ENCODE results near the gene SNTB2.

Gene SNTB2

GRCh38 chr16:69348222-69348621, 161.3 kb downstream of the SNTB2 start:
- Histone ChIP-seq H3K4me3 (ENCODE audit: low read depth in 1 of 2, low read length in 2 of 2) (no peak overlapping the region), H3K27me3 (ENCODE audit: low read depth, low read length) (no peaks in the 10 kb centered on the region), H3K27ac (ENCODE audit: low read length) (no peak overlapping the region), H3K4me1 (ENCODE audit: control insufficient read depth in 1 of 2, insufficient read depth in 2 of 2, low read length in 2 of 2) (no peaks in the 10 kb centered on the region), H3K9me3 (ENCODE audit: control insufficient read depth in 1 of 2, low read length in 2 of 2) (no peaks in the 10 kb centered on the region), H3K36me3 (ENCODE audit: control insufficient read depth in 1 of 2, insufficient read depth in 2 of 2, low read length in 2 of 2) (peaks cover 4 to 21% of the 10 kb centered on the region in 2 donors)

GRCh38 chr16:69349536-69349935, 162.6 kb downstream of the SNTB2 start:
- H3K9me3 ChIP-seq (ENCODE audit: control insufficient read depth in 1 of 2, low read length in 2 of 2): no peaks in the 10 kb centered on the region
- H3K36me3 ChIP-seq (ENCODE audit: control insufficient read depth in 1 of 2, insufficient read depth in 2 of 2, low read length in 2 of 2): peaks cover 3 to 21% of the 10 kb centered on the region in 2 donors
- H3K27ac ChIP-seq (ENCODE audit: low read length): no peak overlapping the region
- H3K27me3 ChIP-seq (ENCODE audit: low read depth, low read length): no peaks in the 10 kb centered on the region
- no peak overlapping the region for H3K4me3 ChIP-seq (ENCODE audit: low read depth in 1 of 2, low read length in 2 of 2)
- no peaks in the 10 kb centered on the region for H3K4me1 ChIP-seq (ENCODE audit: control insufficient read depth in 1 of 2, insufficient read depth in 2 of 2, low read length in 2 of 2)

DNA sequence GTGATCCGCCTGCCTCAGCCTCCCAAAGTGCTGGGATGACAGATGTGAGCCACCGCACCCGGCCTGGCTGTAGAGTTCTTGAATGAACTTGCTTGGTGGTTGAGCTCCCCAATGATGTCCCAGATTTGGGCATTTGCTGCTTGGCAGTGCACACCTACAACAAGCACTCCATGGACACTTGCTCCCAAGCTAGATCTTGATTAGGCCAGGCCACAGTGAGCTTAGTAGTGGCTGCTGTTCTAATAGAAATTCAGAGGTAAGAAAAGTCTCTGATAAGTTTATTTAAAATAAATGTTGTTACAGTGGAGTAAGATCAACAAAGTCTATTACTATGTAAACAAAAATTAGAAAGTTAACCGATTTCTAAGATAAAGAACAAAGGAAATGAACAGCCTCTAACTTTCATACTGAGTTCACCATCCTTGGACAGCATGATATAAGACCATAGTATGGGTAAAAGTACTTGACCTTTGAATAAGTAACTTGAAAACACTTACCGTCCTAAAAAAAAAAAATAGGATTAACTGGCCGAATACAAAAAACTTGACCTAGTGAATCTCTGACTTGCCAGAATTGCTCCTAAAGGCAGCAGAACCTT, 163.7 kb downstream of the SNTB2 start:
- Histone ChIP-seq H3K36me3 (ENCODE audit: control insufficient read depth in 1 of 2, insufficient read depth in 2 of 2, low read length in 2 of 2) (peaks cover 8 to 31% of the 10 kb centered on the region in 2 donors), H3K4me3 (ENCODE audit: low read depth in 1 of 2, low read length in 2 of 2) (no peak overlapping the region), H3K4me1 (ENCODE audit: control insufficient read depth in 1 of 2, insufficient read depth in 2 of 2, low read length in 2 of 2) (no peaks in the 10 kb centered on the region), H3K27me3 (ENCODE audit: low read depth, low read length) (no peaks in the 10 kb centered on the region), H3K27ac (ENCODE audit: low read length) (no peak overlapping the region), H3K9me3 (ENCODE audit: control insufficient read depth in 1 of 2, low read length in 2 of 2) (no peaks in the 10 kb centered on the region)

DNA sequence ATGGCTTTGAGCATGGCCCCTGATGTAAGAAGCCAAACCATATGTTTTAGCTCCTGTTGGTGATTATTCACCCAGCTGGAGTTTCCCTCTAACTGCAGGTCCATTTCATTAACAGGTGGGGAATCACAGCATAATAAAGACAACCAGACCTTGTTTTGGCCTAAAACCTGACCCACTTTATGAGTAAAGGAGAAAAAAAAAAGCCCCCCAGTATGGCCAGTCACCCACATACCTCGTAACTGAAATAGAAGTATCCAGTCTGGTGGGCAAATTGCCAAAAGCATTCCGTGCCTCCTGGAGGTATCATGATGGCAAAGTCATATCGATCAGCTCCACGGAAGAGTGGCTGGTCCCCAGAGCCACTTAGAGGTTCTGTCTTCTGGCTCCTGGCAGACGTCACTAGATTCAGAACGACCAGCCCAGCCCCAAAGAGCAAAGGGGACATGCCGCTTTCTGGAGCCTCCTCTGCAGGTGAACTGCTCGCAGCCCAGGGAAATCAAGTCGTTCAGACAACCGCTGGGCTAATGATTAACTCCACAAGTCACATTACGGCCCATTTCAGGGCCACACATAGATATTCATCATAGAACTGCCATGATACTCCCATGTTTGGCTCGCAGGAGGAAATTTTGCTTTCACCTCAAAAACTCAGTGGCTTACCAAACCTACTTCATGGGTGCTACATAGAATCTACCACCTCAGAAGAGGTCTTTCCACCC, 164.5 kb downstream of the SNTB2 start, which contains the start of gene TMED6:
Gene TMED6 (minus strand): TSS at position 478 of the 719 bp plus-strand sequence. CDS start 33 bp downstream, at position 445.
- H3K4me1 ChIP-seq (ENCODE audit: control insufficient read depth in 1 of 2, insufficient read depth in 2 of 2, low read length in 2 of 2): no peaks in the 10 kb centered on the region
- no peaks in the 10 kb centered on the region for H3K9me3 ChIP-seq (ENCODE audit: control insufficient read depth in 1 of 2, low read length in 2 of 2)
- no peaks in the 10 kb centered on the region for H3K27me3 ChIP-seq (ENCODE audit: low read depth, low read length)
- peak within 1 kb of the TSS in 1 of 2 donors; percentile 2 for H3K4me3 ChIP-seq (ENCODE audit: low read depth in 1 of 2, low read length in 2 of 2)
- peaks cover 12 to 39% of the 10 kb centered on the region in 2 donors for H3K36me3 ChIP-seq (ENCODE audit: control insufficient read depth in 1 of 2, insufficient read depth in 2 of 2, low read length in 2 of 2)
- H3K27ac ChIP-seq (ENCODE audit: low read length): no peak within 1 kb of the TSS
